SU-DHL-6 (cell line): ENCODE data around the gene LRRC73.

Source experiments
- EZH2phosphoT487 ChIP-seq: fragments of 200-600 bp; sonication (generic), shearing (Covaris generic); conservative IDR thresholded peaks from 2 replicates; pipeline ENCODE4 v1.6.1; 2018; ENCODE audit warnings: mild to moderate bottlenecking, antibody characterized with exemption, low read length, moderate library complexity, mixed read lengths
- TF ChIP-seq, protein P1 (sequence below): fragments of 200-600 bp; sonication (generic); IDR thresholded peaks from one replicate; pipeline ENCODE4 v1.5.1; 2017; ENCODE audit warnings: antibody characterized with exemption, mild to moderate bottlenecking, low read length, moderate library complexity; ENCODE audit not compliant: insufficient read depth, poor library complexity, severe bottlenecking

DNA sequence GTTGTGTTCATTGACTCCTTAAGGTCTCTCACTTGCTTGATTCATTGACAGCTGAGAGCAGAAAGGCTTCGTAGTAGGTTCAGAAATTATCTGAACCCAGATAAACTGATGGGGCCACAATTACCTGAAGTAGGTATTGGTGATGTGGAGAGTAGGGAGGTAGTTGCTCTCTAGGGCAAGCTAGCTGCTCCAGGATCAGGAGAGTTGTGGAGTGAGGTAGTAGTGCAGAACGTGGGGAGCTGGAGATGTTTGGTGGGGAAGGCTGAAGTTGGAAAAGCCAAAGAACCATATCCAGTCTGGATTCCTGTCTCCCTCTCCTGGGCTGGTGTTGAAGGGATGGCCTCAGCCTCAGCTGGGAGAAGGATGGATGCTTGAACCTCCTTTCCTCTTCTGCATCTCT is 16.9 kb downstream of the LRRC73 start:
- TF ChIP-seq, protein P1, sequence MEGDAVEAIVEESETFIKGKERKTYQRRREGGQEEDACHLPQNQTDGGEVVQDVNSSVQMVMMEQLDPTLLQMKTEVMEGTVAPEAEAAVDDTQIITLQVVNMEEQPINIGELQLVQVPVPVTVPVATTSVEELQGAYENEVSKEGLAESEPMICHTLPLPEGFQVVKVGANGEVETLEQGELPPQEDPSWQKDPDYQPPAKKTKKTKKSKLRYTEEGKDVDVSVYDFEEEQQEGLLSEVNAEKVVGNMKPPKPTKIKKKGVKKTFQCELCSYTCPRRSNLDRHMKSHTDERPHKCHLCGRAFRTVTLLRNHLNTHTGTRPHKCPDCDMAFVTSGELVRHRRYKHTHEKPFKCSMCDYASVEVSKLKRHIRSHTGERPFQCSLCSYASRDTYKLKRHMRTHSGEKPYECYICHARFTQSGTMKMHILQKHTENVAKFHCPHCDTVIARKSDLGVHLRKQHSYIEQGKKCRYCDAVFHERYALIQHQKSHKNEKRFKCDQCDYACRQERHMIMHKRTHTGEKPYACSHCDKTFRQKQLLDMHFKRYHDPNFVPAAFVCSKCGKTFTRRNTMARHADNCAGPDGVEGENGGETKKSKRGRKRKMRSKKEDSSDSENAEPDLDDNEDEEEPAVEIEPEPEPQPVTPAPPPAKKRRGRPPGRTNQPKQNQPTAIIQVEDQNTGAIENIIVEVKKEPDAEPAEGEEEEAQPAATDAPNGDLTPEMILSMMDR: no peak
- TF ChIP-seq EZH2phosphoT487: no peak
